ENCODE measurements around the gene ZAP70. TPM values are rescaled to one million over a fixed set of nuclear protein-coding genes. Genes with fewer than 3 reads are reported as not detected.

The ZAP70 gene
- total and polyA plus RNA-seq, 2 donors (not counting 1 experiment from before 2014, with no cell fraction given): not detected

GRCh38 chr2:97724073-97724410 lies 10.7 kb downstream of the ZAP70 start:
- Histone ChIP-seq H3K4me3 (replicated peaks in 1 of 4; ENCODE audit: control extremely low read depth in 1 of 4, insufficient read depth in 1 of 4, low read depth in 3 of 4, low read length in 4 of 4) (no peak overlapping the region), H3K36me3 (ENCODE audit: control insufficient read depth, insufficient read depth, low read length) (no peaks in the 10 kb centered on the region), H3K27ac (ENCODE audit: insufficient read depth, low read length) (no peak overlapping the region), H3K4me2 (ENCODE audit: extremely low read depth, insufficient read depth, low read length) (no peak overlapping the region), H3K4me1 (ENCODE audit: control insufficient read depth, extremely low read depth, insufficient read depth, low read length) (no peaks in the 10 kb centered on the region), H2AFZ (ENCODE audit: low read length) (no peak overlapping the region), H3K9ac (ENCODE audit: insufficient read depth, low read length) (no peak overlapping the region), H3K27me3 (ENCODE audit: control insufficient read depth, insufficient read depth, low read length) (peaks cover 3% of the 10 kb centered on the region), H3K9me3 (ENCODE audit: control insufficient read depth, insufficient read depth, low read depth, low read length) (no peaks in the 10 kb centered on the region), H3K79me2 (ENCODE audit: control insufficient read depth, insufficient read depth, low read length) (no peaks in the 10 kb centered on the region), H4K20me1 (ENCODE audit: control insufficient read depth, extremely low read depth, insufficient read depth, low read length) (no peaks in the 10 kb centered on the region)
- no peak for DNase-seq (ENCODE audit: low read depth in 2 of 2)
- TF ChIP-seq EZH2 (IDR thresholded peaks at IDR 0.05; ENCODE audit: low read length, missing control alignments) (no peak), CTCF (conservative IDR thresholded peaks at IDR 0.05 in 1 of 2, IDR thresholded peaks at IDR 0.05 in 1 of 2; ENCODE audit: low read depth in 1 of 2, low read length in 2 of 2) (no peak)

DNA sequence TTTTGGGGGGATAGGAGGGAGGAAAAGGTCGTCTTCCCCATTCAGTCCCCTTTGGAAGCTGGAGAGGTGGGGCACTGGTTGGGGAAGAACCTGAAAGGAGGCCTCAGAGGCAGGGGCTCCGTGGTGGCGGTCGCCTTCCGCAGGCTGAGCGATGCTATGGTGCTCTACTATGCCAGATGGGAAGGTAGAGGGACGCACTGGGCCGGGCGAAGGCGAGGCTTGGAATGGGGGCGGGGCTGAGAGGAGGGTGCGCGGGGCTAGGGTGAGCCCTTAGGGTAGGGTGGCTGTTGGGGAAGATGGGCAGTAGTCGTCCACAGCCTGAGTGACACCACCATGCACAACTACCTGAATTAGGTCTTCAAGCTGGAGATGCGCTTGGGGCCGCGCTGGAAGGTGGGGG lies 11.1 kb downstream of the ZAP70 start:
- no peaks in the 10 kb centered on the region for H3K4me1 ChIP-seq (ENCODE audit: control insufficient read depth, extremely low read depth, insufficient read depth, low read length)
- H3K4me3 ChIP-seq (replicated peaks in 1 of 4; ENCODE audit: control extremely low read depth in 1 of 4, insufficient read depth in 1 of 4, low read depth in 3 of 4, low read length in 4 of 4): no peak overlapping the region
- no peak overlapping the region for H2AFZ ChIP-seq (ENCODE audit: low read length)
- H3K9ac ChIP-seq (ENCODE audit: insufficient read depth, low read length): no peak overlapping the region
- H4K20me1 ChIP-seq (ENCODE audit: control insufficient read depth, extremely low read depth, insufficient read depth, low read length): no peaks in the 10 kb centered on the region
- H3K27me3 ChIP-seq (ENCODE audit: control insufficient read depth, insufficient read depth, low read length): peaks cover 3% of the 10 kb centered on the region
- H3K27ac ChIP-seq (ENCODE audit: insufficient read depth, low read length): no peak overlapping the region
- no peak overlapping the region for H3K4me2 ChIP-seq (ENCODE audit: extremely low read depth, insufficient read depth, low read length)
- no peak for DNase-seq (ENCODE audit: low read depth in 2 of 2)
- H3K9me3 ChIP-seq (ENCODE audit: control insufficient read depth, insufficient read depth, low read depth, low read length): no peaks in the 10 kb centered on the region
- H3K79me2 ChIP-seq (ENCODE audit: control insufficient read depth, insufficient read depth, low read length): no peaks in the 10 kb centered on the region
- no peaks in the 10 kb centered on the region for H3K36me3 ChIP-seq (ENCODE audit: control insufficient read depth, insufficient read depth, low read length)
- TF ChIP-seq CTCF (conservative IDR thresholded peaks at IDR 0.05 in 1 of 2, IDR thresholded peaks at IDR 0.05 in 1 of 2; ENCODE audit: low read depth in 1 of 2, low read length in 2 of 2): no peak
- no peak for TF ChIP-seq EZH2 (IDR thresholded peaks at IDR 0.05; ENCODE audit: low read length, missing control alignments)

GRCh38 chr2:97724946-97725688 lies 11.7 kb downstream of the ZAP70 start:
- H2AFZ ChIP-seq (ENCODE audit: low read length): no peak overlapping the region
- TF ChIP-seq EZH2 (IDR thresholded peaks at IDR 0.05; ENCODE audit: low read length, missing control alignments) (no peak), CTCF (conservative IDR thresholded peaks at IDR 0.05 in 1 of 2, IDR thresholded peaks at IDR 0.05 in 1 of 2; ENCODE audit: low read depth in 1 of 2, low read length in 2 of 2) (no peak)
- H3K4me2 ChIP-seq (ENCODE audit: extremely low read depth, insufficient read depth, low read length): no peak overlapping the region
- no peak overlapping the region for H3K4me3 ChIP-seq (replicated peaks in 1 of 4; ENCODE audit: control extremely low read depth in 1 of 4, insufficient read depth in 1 of 4, low read depth in 3 of 4, low read length in 4 of 4)
- H3K27ac ChIP-seq (ENCODE audit: insufficient read depth, low read length): no peak overlapping the region
- no peaks in the 10 kb centered on the region for H3K4me1 ChIP-seq (ENCODE audit: control insufficient read depth, extremely low read depth, insufficient read depth, low read length)
- H4K20me1 ChIP-seq (ENCODE audit: control insufficient read depth, extremely low read depth, insufficient read depth, low read length): no peaks in the 10 kb centered on the region
- no peaks in the 10 kb centered on the region for H3K79me2 ChIP-seq (ENCODE audit: control insufficient read depth, insufficient read depth, low read length)
- no peaks in the 10 kb centered on the region for H3K9me3 ChIP-seq (ENCODE audit: control insufficient read depth, insufficient read depth, low read depth, low read length)
- no peak for DNase-seq (ENCODE audit: low read depth in 2 of 2)
- H3K9ac ChIP-seq (ENCODE audit: insufficient read depth, low read length): no peak overlapping the region
- H3K27me3 ChIP-seq (ENCODE audit: control insufficient read depth, insufficient read depth, low read length): peaks cover 3% of the 10 kb centered on the region
- H3K36me3 ChIP-seq (ENCODE audit: control insufficient read depth, insufficient read depth, low read length): no peaks in the 10 kb centered on the region

All from fibroblast of lung (primary cell).